NCI-H187 treated with DMSO at 0.1 percent for 48 hours (cell line): Measurements from ENCODE around the gene TAS2R10.
"Not testable (repeated sequence)": the region's sequence is repeated elsewhere in the genome, so short reads cannot be mapped to it uniquely, and the experiment has no call there.

Experiments used
- DNase-seq: peaks from one replicate; lab custom pipeline; 2025; lab: John Stamatoyannopoulos, UW

TAS2R10 gene

GRCh38 chr12:10826258-10826657 lies at the start of gene TAS2R10:
Gene TAS2R10 (minus strand): TSS chr12:10826358. CDS start chr12:10826269, 89 bp downstream.
- DNase-seq, result no peak

DNA sequence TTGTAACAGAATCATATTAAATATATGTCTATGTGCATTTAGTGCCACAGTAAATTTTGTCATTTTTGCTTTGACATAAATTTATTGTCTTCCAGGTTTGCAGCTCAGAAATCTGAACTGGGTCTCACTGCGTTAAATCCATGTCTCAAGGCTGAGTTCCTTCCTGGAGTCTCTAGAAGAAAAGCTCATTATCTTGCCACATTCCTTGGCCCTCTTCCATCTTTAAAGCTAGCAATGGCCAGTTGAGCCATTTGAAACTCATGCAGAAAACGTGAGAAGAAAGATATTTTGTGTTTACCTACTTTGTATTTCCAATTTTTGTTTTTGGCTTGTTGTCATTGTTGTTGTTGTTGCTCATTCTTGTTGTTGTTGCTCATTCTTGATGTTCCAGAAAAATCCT lies 47.2 kb upstream of the TAS2R10 start:
- no peak for DNase-seq

GRCh38 chr12:10867381-10867780 lies 41.2 kb upstream of the TAS2R10 start:
- no peak for DNase-seq

- DNase-seq, result no peak
Observed at GRCh38 chr12:10863512-10864218, 37.5 kb upstream of the TAS2R10 start.

GRCh38 chr12:10861366-10861765 lies 35.2 kb upstream of the TAS2R10 start:
- no peak for DNase-seq

GRCh38 chr12:10855807-10856206 lies 29.6 kb upstream of the TAS2R10 start:
- no peak for DNase-seq

- DNase-seq, result no peak
Observed at GRCh38 chr12:10853776-10854175, 27.6 kb upstream of the TAS2R10 start.

GRCh38 chr12:10851243-10851858 lies 25.2 kb upstream of the TAS2R10 start:
- DNase-seq, result no peak

DNA sequence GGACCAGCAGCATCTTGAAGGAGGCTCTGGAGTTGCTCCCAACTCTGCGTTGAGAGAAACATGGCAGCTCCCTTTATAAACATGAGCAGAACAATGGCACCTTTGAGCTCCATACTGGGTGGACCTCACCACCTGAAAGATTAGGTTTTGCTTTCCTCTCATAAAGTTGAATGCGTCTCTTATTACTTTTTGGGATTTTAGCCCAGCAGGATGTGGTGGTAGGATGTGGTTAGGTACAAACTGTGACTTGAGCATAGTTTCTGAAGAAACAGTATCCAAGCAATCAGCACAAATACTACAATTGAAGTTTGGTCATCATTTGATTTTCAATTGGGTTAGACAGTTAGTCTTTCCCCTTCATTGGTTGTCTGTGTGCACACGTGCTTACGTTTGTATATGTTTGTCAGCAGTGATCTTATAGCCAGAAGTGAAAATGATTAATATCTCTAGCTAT lies 23.3 kb upstream of the TAS2R10 start, which contains the start of gene PRR4:
PRR4 (minus strand) TSS at position 51 of the 454 bp plus-strand sequence; CDS start at position 13, 38 bp downstream.
- no peak for DNase-seq

DNA sequence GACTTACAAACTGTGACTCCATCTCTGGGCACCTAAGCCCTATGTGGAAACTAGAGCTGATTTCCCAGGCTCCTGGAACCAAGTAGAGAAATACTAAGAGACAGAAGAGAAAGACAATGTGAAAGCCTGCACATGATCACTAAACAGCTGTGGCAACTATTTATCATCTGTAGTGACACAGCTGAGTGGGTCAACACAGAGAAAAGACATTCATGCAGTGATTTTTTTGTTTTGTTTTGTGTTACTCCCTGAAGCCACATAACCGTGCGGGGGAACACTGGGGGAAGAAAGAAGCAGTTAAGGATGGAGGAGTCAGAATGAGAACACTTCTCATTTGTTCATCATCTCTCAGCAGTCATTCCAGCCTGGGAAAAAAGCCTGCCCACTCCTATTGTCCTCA lies 21.6 kb upstream of the TAS2R10 start:
- DNase-seq, result no peak

GRCh38 chr12:10842862-10843261 lies 16.7 kb upstream of the TAS2R10 start:
- no peak for DNase-seq

DNA sequence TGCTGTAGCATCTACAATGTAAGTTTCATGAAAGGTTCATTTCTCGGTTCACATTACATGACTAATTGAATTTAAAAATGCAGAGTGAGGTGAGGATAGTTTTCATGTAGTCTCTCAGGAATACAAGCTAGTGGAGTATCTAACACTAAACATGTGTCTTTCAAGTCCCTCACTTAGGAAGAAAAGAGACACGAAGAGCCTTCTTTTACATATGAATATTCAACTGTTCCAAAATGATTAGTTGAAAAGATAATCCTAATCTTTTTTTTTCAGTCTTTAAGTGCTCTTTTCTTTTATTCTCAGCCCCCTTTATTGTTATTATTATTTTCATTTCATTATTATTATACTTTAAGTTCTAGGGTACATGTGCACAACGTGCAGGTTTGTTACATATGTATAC lies 12.3 kb upstream of the TAS2R10 start:
- DNase-seq, result no peak

GRCh38 chr12:10829994-10830393 lies 3.8 kb upstream of the TAS2R10 start:
- DNase-seq, result no peak

- DNase-seq, result no peak
Observed at GRCh38 chr12:10824957-10825356, 1.2 kb downstream of the TAS2R10 start.

DNA sequence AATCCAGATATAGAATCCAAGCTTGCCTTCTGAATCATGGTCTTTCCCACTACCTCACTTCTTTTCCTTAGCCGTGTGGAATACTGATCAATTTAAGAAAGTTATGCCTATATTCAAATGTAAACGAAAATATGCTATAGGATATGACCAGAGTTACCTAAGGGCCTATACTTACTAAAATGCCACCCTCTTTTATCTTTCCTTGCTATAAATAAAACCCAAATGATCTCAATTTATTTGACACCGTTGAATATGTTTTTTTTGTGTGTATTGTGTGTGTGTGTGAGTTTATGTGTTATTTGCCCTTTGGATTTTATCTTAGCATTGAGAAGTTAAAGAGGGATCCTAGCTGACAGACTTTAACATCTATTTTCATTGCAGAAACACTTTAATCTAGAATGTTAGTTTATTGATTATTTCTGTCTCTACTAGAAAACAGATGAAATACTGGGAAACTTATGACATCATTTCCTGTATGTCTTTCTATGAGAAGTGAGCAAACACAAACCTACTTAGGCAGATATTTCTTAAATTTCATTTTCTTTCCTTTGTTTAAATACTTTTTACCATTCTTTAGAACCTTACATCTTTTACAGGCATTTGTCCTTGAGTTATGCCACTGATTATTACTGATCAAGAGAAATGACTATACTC lies 14.1 kb downstream of the TAS2R10 start:
- DNase-seq, result no peak

DNA sequence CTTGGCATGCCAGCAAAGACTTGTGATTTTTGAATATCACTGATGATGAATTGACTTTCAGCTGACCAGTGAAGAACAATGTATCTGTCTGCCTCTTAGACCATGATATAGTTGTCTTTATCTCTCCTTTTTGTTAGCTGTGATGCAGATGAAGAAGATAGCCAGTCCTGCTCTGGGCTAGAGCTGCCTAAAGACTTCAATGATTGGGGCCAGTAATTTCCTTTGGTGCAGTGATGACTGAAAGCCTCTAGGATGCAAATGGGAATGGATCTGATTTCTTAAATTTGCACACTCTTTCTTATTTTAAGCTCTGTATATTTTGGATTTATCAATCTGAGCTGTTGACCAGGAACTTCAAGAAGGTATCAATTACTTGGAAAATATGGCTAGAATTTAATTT lies 16.1 kb downstream of the TAS2R10 start, which contains the start of gene TAS2R9:
TAS2R9 (minus strand) TSS at position 101 of the 400 bp plus-strand sequence; CDS start at position 8, 93 bp downstream.
- no peak for DNase-seq

DNA sequence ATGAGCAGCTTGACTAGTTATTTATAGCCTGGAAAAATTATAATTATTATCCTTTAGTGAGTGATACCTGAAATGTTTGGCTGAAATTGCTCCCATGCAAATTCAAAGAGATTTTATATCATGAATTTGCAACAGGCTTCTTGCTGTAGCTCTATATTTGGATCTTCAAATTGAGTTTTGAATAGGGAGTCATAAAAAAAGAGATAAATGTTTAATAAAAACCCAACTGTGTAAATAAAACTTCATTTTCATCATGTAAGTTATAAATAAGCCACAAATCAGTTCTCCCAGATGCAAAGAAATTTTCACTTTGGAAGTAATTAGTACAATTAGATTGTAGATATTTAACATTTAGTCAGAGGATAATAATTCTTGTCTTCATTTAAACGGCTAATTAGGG lies 19.0 kb downstream of the TAS2R10 start, which contains the start of gene TAS2R8:
TAS2R8 (minus strand) TSS at position 101 of the 400 bp plus-strand sequence. CDS start 306 bp downstream, outside the sequence.
- no peak for DNase-seq

DNA sequence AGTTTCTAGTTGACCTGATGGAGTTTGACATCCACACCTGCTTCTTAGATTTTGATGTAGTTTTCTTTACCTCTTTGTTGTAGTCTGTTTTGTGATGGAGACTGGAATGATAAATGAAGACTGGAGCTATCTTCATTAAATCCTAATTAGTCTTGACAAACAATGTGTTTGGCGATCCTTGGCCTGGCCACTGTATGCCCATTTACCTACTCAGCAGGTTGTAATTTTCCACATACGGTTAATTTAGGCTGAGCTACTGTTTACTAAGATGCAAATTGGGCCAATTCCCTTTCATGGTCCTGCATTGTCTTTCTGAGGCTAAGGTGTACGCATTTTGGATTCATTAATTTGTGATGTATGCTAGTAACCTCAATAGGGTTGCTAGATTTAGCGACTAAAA lies 23.6 kb downstream of the TAS2R10 start, which contains the start of gene TAS2R7:
TAS2R7 (minus strand) TSS at position 41 of the 400 bp plus-strand sequence. CDS start 57 bp downstream, outside the sequence.
- DNase-seq, result no peak

- DNase-seq, result no peak
Observed at GRCh38 chr12:10801741-10802140, 24.4 kb downstream of the TAS2R10 start.

- DNase-seq, result no peak
Observed at GRCh38 chr12:10794222-10794621, 31.9 kb downstream of the TAS2R10 start.

- DNase-seq, result not testable (repeated sequence)
Observed at GRCh38 chr12:10791769-10792168, 34.4 kb downstream of the TAS2R10 start.

DNA sequence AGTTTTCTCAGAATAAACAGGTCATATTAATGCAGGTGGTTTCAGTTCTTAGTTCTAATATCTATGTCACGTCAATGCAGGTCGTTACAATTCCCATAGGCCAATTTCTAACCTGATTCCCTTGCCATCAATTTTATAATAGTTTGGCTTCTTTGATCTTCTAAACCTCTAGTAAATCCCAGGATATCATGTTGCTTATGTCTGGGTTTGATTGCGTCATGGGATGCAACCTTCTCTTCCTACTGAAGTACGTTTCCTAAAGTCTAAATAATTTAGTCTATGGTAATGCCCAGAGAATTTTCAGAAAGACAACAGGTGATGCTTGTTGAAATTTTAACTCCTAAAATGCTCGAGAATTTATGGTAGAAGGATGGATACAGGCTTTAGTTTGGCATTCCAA lies 42.9 kb downstream of the TAS2R10 start:
- no peak for DNase-seq

- no peak for DNase-seq
Observed at GRCh38 chr12:10779103-10779502, 47.1 kb downstream of the TAS2R10 start.
